ENCODE data around the gene STK32A. TPM values are rescaled to one million over a fixed set of nuclear protein-coding genes. Genes with fewer than 3 reads are reported as not detected.

The STK32A gene
- total and polyA plus RNA-seq, 4 donors = 12.1 to 36.3 (median 18.7) TPM

- no peak overlapping the region for H3K4me3 ChIP-seq (ENCODE audit: low read depth, low read length)
- no peaks in the 10 kb centered on the region for H3K9me3 ChIP-seq (ENCODE audit: control insufficient read depth, insufficient read depth, low read length)
- peaks cover 12% of the 10 kb centered on the region for H3K4me1 ChIP-seq (ENCODE audit: control insufficient read depth, insufficient read depth, low read length)
- peaks cover 47% of the 10 kb centered on the region for H3K36me3 ChIP-seq (ENCODE audit: control insufficient read depth, insufficient read depth, low read length)
- H3K27ac ChIP-seq (ENCODE audit: low read depth, low read length) = no peak overlapping the region
- no peaks in the 10 kb centered on the region for H3K27me3 ChIP-seq (ENCODE audit: control insufficient read depth, insufficient read depth, low read length)
- DNase-seq (ENCODE audit: low read depth in 4 of 6, low spot score in 6 of 6) = no peak
- 100% methylated on average over 1 of the region's 2 CpGs for WGBS (ENCODE audit: insufficient coverage)
Measured at GRCh38 chr5:147408980-147409379, 174.2 kb downstream of the STK32A start.

DNA sequence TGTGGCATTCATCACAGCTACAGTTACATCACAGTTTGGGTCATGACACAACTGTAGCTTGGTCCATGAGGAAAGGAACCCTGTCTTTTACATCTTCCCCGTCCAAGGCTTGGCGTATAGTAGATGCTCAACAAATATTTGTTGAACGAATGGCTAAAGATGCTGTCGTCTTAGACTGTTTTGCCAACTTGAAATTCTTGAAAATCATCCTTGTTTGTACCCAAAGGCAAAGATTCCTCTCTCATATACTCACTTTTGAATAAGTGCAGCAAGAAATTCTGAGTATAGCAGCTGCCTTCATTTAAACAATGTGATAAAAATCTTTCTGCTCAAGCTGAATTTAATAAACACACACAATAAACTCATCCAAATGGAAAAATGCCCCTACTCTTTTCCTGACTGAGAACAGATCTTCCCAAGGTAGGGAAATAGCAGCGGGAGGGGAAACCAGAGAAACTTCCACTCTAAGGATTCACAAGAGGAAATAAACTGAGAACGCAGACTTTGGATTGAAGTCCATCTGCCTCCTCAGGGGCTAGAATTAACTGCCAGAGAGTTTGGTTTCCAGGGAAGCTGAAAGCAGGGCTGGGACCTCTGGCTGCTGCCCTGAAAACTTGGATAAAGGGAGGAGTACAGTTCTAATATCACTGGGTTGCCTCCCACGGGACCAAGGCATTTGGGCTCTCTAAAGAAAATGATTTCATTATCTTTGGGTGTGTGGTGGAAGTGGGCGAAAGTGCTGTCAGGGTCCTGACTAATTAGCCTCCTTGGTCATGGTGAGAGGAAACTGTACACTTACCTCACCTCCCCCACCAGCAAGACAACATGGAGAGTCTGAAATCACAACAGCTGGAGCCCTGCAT, 175.9 kb downstream of the STK32A start:
- H3K9me3 ChIP-seq (ENCODE audit: control insufficient read depth, insufficient read depth, low read length) = no peaks in the 10 kb centered on the region
- DNase-seq (ENCODE audit: low read depth in 4 of 6, low spot score in 6 of 6) = peak in 1 of 6 donors; percentile 51
- H3K4me3 ChIP-seq (ENCODE audit: low read depth, low read length) = no peak overlapping the region
- H3K36me3 ChIP-seq (ENCODE audit: control insufficient read depth, insufficient read depth, low read length) = peaks cover 42% of the 10 kb centered on the region
- H3K27ac ChIP-seq (ENCODE audit: low read depth, low read length) = peak overlapping the region; percentile 2
- WGBS (ENCODE audit: insufficient coverage) = 91% methylated on average over 5 of the region's 8 CpGs
- no peaks in the 10 kb centered on the region for H3K27me3 ChIP-seq (ENCODE audit: control insufficient read depth, insufficient read depth, low read length)
- H3K4me1 ChIP-seq (ENCODE audit: control insufficient read depth, insufficient read depth, low read length) = peaks cover 9% of the 10 kb centered on the region

GRCh38 chr5:147411359-147412319, 176.8 kb downstream of the STK32A start:
- Histone ChIP-seq H3K27ac (ENCODE audit: low read depth, low read length) (no peak overlapping the region), H3K27me3 (ENCODE audit: control insufficient read depth, insufficient read depth, low read length) (no peaks in the 10 kb centered on the region), H3K9me3 (ENCODE audit: control insufficient read depth, insufficient read depth, low read length) (no peaks in the 10 kb centered on the region), H3K4me3 (ENCODE audit: low read depth, low read length) (no peak overlapping the region), H3K36me3 (ENCODE audit: control insufficient read depth, insufficient read depth, low read length) (peaks cover 42% of the 10 kb centered on the region), H3K4me1 (ENCODE audit: control insufficient read depth, insufficient read depth, low read length) (peaks cover 9% of the 10 kb centered on the region)
- DNase-seq (ENCODE audit: low read depth in 4 of 6, low spot score in 6 of 6) = no peak
- 76% methylated on average over 3 of the region's 8 CpGs for WGBS (ENCODE audit: insufficient coverage)

DNA sequence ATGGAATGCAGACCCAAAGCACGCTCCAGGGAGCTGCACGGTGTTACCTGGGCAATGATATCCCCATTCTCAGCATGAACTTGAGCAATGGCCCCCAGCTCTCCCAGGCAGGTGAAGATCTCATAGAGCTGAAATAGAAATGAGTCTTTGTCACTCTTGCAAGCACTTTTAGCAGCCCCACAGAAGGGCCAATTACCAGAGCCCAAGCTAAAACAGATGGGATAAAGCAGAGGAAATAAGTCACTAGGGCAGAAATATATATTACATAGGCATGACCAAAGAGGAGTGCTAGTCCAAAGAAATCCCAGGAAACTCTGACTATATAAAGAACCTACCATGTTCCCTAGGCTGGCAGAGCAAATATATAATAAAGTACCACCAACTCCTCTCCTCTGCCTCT, 177.7 kb downstream of the STK32A start:
- peaks cover 33% of the 10 kb centered on the region for H3K36me3 ChIP-seq (ENCODE audit: control insufficient read depth, insufficient read depth, low read length)
- H3K4me1 ChIP-seq (ENCODE audit: control insufficient read depth, insufficient read depth, low read length) = peaks cover 14% of the 10 kb centered on the region
- H3K27me3 ChIP-seq (ENCODE audit: control insufficient read depth, insufficient read depth, low read length) = no peaks in the 10 kb centered on the region
- no peaks in the 10 kb centered on the region for H3K9me3 ChIP-seq (ENCODE audit: control insufficient read depth, insufficient read depth, low read length)
- H3K4me3 ChIP-seq (ENCODE audit: low read depth, low read length) = no peak overlapping the region
- no peak overlapping the region for H3K27ac ChIP-seq (ENCODE audit: low read depth, low read length)
- WGBS (ENCODE audit: insufficient coverage) = 94% methylated on average over 2 of the region's 2 CpGs
- no peak for DNase-seq (ENCODE audit: low read depth in 4 of 6, low spot score in 6 of 6)

DNA sequence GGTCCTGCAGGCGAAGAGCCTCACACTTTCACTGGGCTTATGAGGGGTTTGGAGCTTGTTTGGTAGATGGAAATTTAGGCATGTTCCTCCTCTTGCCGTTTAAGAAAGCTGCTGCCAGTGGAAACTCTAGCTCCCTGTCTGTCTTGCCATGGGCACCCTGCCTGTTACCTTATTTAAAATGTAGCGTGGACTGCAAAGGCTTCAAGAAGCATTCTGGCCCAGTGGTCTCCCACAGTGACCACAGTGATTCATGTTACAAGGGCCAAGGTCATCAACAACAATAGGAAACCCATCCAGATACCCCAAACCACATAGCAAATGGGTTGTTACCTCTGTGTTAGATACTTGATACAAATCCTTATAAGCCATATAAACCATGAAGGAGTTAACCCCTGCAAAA, 178.4 kb downstream of the STK32A start:
- H3K4me1 ChIP-seq (ENCODE audit: control insufficient read depth, insufficient read depth, low read length) = peaks cover 17% of the 10 kb centered on the region
- no peaks in the 10 kb centered on the region for H3K9me3 ChIP-seq (ENCODE audit: control insufficient read depth, insufficient read depth, low read length)
- no peak overlapping the region for H3K27ac ChIP-seq (ENCODE audit: low read depth, low read length)
- H3K27me3 ChIP-seq (ENCODE audit: control insufficient read depth, insufficient read depth, low read length) = no peaks in the 10 kb centered on the region
- DNase-seq (ENCODE audit: low read depth in 4 of 6, low spot score in 6 of 6) = no peak
- 75% methylated on average over 3 of the region's 3 CpGs for WGBS (ENCODE audit: insufficient coverage)
- H3K4me3 ChIP-seq (ENCODE audit: low read depth, low read length) = no peak overlapping the region
- H3K36me3 ChIP-seq (ENCODE audit: control insufficient read depth, insufficient read depth, low read length) = peaks cover 32% of the 10 kb centered on the region

DNA sequence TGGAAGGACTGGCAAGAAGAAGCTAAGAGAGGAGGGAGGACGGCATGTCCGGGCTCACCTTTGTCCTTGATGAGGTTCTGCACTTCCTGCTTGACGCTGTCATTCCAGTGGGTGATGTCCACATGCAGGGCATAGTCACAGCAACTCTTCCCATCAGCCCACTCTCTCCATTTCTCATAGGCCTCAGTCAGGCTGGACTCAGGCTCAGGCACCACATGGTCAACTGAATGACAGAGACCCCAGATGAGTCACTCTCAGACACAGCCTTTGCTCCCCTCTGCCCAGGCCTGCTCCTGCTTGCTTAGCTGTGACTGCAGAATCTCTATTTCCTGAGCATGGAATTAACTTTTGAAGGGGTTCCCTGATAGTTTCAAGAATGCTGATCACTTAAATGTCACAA, 180.8 kb downstream of the STK32A start:
- no peak overlapping the region for H3K4me3 ChIP-seq (ENCODE audit: low read depth, low read length)
- no peak overlapping the region for H3K27ac ChIP-seq (ENCODE audit: low read depth, low read length)
- H3K9me3 ChIP-seq (ENCODE audit: control insufficient read depth, insufficient read depth, low read length) = no peaks in the 10 kb centered on the region
- no peak for DNase-seq (ENCODE audit: low read depth in 4 of 6, low spot score in 6 of 6)
- WGBS (ENCODE audit: insufficient coverage) = 95% methylated on average over 2 of the region's 3 CpGs
- peaks cover 32% of the 10 kb centered on the region for H3K36me3 ChIP-seq (ENCODE audit: control insufficient read depth, insufficient read depth, low read length)
- no peaks in the 10 kb centered on the region for H3K27me3 ChIP-seq (ENCODE audit: control insufficient read depth, insufficient read depth, low read length)
- peaks cover 17% of the 10 kb centered on the region for H3K4me1 ChIP-seq (ENCODE audit: control insufficient read depth, insufficient read depth, low read length)

DNA sequence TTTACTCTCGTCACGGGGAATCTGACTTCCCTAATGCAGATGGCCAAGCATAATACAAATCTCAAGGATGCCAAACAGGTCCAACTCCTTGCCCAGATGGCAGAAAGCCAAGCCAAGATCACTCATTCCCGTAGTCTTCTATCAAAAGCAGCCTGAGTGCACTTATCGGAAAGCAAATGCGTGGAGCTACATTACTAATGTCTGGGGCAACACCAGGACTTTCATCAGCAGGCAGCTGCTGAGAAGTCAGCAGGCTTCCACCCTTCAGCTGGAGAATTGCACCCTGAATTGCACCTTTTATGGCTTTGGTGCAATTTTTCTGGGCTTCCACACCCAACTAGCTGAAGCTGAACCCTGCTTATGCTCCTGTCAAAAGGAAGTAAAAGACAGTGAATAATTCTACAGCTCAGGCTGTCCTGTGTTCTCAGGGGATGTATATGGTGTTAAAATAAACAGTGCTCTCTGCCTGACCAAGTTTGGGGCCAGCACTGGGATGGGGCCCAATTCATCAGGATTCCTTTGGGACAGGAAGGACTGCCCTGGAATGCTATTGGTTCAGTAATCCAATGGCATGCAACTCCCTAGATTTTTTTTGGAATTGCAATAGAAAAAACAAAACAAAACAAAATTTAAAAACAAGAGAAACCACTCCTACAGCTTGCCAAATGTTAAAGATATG, 182.4 kb downstream of the STK32A start:
- WGBS (ENCODE audit: insufficient coverage) = 31% methylated on average over 3 of the region's 5 CpGs
- H3K36me3 ChIP-seq (ENCODE audit: control insufficient read depth, insufficient read depth, low read length) = peaks cover 23% of the 10 kb centered on the region
- H3K4me1 ChIP-seq (ENCODE audit: control insufficient read depth, insufficient read depth, low read length) = peaks cover 8% of the 10 kb centered on the region
- DNase-seq (ENCODE audit: low read depth in 4 of 6, low spot score in 6 of 6) = peak in 3 of 6 donors; percentile 13 to 82 (median 72)
- no peak overlapping the region for H3K27ac ChIP-seq (ENCODE audit: low read depth, low read length)
- H3K9me3 ChIP-seq (ENCODE audit: control insufficient read depth, insufficient read depth, low read length) = no peaks in the 10 kb centered on the region
- H3K27me3 ChIP-seq (ENCODE audit: control insufficient read depth, insufficient read depth, low read length) = no peaks in the 10 kb centered on the region
- H3K4me3 ChIP-seq (ENCODE audit: low read depth, low read length) = no peak overlapping the region

- no peak for DNase-seq (ENCODE audit: low read depth in 4 of 6, low spot score in 6 of 6)
- Histone ChIP-seq H3K4me1 (ENCODE audit: control insufficient read depth, insufficient read depth, low read length) (peaks cover 8% of the 10 kb centered on the region), H3K27ac (ENCODE audit: low read depth, low read length) (no peak overlapping the region), H3K27me3 (ENCODE audit: control insufficient read depth, insufficient read depth, low read length) (no peaks in the 10 kb centered on the region), H3K9me3 (ENCODE audit: control insufficient read depth, insufficient read depth, low read length) (no peaks in the 10 kb centered on the region), H3K4me3 (ENCODE audit: low read depth, low read length) (no peak overlapping the region), H3K36me3 (ENCODE audit: control insufficient read depth, insufficient read depth, low read length) (peaks cover 21% of the 10 kb centered on the region)
- no CpG with 5 or more reads among the region's 2 CpGs for WGBS (ENCODE audit: insufficient coverage)
Measured at GRCh38 chr5:147418613-147419012, 183.8 kb downstream of the STK32A start.

DNA sequence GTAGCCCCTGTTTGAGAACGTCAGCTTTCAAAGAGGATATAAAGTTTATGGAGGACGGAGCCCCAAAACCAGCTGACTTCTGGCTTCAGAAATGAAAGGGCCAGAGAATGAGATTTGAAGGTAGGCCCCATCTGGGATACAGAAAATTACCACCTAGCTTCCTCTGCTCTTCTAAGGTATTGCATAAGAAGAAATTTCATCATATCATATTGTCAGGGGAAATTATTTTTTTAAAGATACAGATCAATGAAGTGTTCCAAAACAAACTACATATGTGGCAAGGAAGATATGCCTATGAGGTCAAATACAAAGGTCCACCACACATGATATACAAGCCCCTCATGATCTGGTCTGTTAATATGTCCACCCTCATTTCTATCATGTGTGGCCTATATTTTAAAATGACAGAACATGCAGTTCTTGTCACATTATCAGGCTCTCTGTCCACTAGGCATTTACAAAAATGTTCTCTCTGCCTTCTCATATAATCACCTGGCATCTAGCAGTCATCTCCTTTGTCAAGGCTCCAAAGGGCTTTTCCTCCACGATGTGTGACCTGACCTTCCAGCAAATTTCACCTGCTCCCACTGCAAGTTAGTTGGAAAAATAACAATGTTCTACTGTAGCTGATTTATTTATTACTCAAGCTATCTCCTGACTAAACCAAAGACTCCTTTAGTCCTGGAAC, 192.0 kb downstream of the STK32A start:
- no CpG with 5 or more reads among the region's 3 CpGs for WGBS (ENCODE audit: insufficient coverage)
- Histone ChIP-seq H3K27ac (ENCODE audit: low read depth, low read length) (no peak overlapping the region), H3K9me3 (ENCODE audit: control insufficient read depth, insufficient read depth, low read length) (no peaks in the 10 kb centered on the region), H3K36me3 (ENCODE audit: control insufficient read depth, insufficient read depth, low read length) (peaks cover 10% of the 10 kb centered on the region), H3K27me3 (ENCODE audit: control insufficient read depth, insufficient read depth, low read length) (no peaks in the 10 kb centered on the region), H3K4me1 (ENCODE audit: control insufficient read depth, insufficient read depth, low read length) (peaks cover 14% of the 10 kb centered on the region), H3K4me3 (ENCODE audit: low read depth, low read length) (no peak overlapping the region)
- DNase-seq (ENCODE audit: low read depth in 4 of 6, low spot score in 6 of 6) = no peak
